GM19372 (cell line): Measurements from ENCODE around the gene ACTR5.
"Not testable (repeated sequence)": the region's sequence is repeated elsewhere in the genome, so short reads cannot be mapped to it uniquely, and the experiment has no call there.

Source experiments
- ATAC-seq: cut with Tn5 transposase; IDR thresholded peaks from one replicate; pipeline ENCODE4 v1.9.1; 2021; ENCODE audit warnings: mild to moderate bottlenecking, low read depth, moderate library complexity; ENCODE audit not compliant: unreplicated experiment

Gene ACTR5

GRCh38 chr20:38764567-38765318, 16.5 kb downstream of the ACTR5 start:
- ATAC-seq, result no peak

- ATAC-seq, result no peak
Observed at GRCh38 chr20:38766071-38766470, 17.8 kb downstream of the ACTR5 start.

- ATAC-seq, result no peak
Observed at GRCh38 chr20:38769376-38770295, 21.4 kb downstream of the ACTR5 start.

- ATAC-seq, result no peak
Observed at GRCh38 chr20:38770546-38770945, 22.3 kb downstream of the ACTR5 start.

- ATAC-seq, result no peak
Observed at GRCh38 chr20:38770970-38771369, 22.7 kb downstream of the ACTR5 start.

GRCh38 chr20:38771621-38772020, 23.4 kb downstream of the ACTR5 start:
- ATAC-seq, result no peak

- no peak for ATAC-seq
Observed at GRCh38 chr20:38774167-38774566, 25.9 kb downstream of the ACTR5 start.

GRCh38 chr20:38776363-38776762, 28.1 kb downstream of the ACTR5 start:
- ATAC-seq, result no peak

GRCh38 chr20:38779247-38780097, 31.2 kb downstream of the ACTR5 start:
- ATAC-seq, result no peak

GRCh38 chr20:38782275-38782674, 34.0 kb downstream of the ACTR5 start:
- no peak for ATAC-seq

GRCh38 chr20:38787870-38788269, 39.6 kb downstream of the ACTR5 start:
- no peak for ATAC-seq

- ATAC-seq, result no peak
Observed at GRCh38 chr20:38789503-38790199, 41.4 kb downstream of the ACTR5 start.

GRCh38 chr20:38790200-38791053, 42.2 kb downstream of the ACTR5 start:
- no peak for ATAC-seq

GRCh38 chr20:38791291-38791690, 43.0 kb downstream of the ACTR5 start:
- ATAC-seq, result no peak

GRCh38 chr20:38791940-38792339, 43.7 kb downstream of the ACTR5 start:
- ATAC-seq, result no peak

- ATAC-seq, result not testable (repeated sequence)
Observed at GRCh38 chr20:38794057-38794456, 45.8 kb downstream of the ACTR5 start.

- no peak for ATAC-seq
Observed at GRCh38 chr20:38798266-38798665, 50.0 kb downstream of the ACTR5 start.

GRCh38 chr20:38799203-38799602, 50.9 kb downstream of the ACTR5 start:
- no peak for ATAC-seq

GRCh38 chr20:38800882-38801281, 52.6 kb downstream of the ACTR5 start:
- ATAC-seq, result no peak
